ENCODE measurements around the gene GEMIN5. TPM values are rescaled to one million over a fixed set of nuclear protein-coding genes. Genes with fewer than 3 reads are reported as not detected.

Gene GEMIN5
- total RNA-seq, 3 donors from 2014 or later = 6.8 to 15.5 (median 9.3) TPM

GRCh38 chr5:154966874-154967273, 28.9 kb upstream of the GEMIN5 start:
- TF ChIP-seq CTCF (IDR thresholded peaks at IDR 0.05) = no peak
- Histone ChIP-seq H3K36me3 (ENCODE audit: low read depth) (no peaks in the 10 kb centered on the region), H3K4me3 (no peak overlapping the region), H3K9me3 (no peaks in the 10 kb centered on the region), H3K4me1 (ENCODE audit: low read depth) (no peaks in the 10 kb centered on the region)
- DNase-seq (no peak), ATAC-seq (no peak)
- intact Hi-C loops (cut with DNase I, micrococcal nuclease) = no loop called here

- Histone ChIP-seq H3K36me3 (ENCODE audit: low read depth) (no peaks in the 10 kb centered on the region), H3K4me3 (no peak overlapping the region), H3K9me3 (no peaks in the 10 kb centered on the region), H3K4me1 (ENCODE audit: low read depth) (no peaks in the 10 kb centered on the region)
- intact Hi-C loops (cut with DNase I, micrococcal nuclease) = no loop called here
- ATAC-seq = no peak
- no peak for TF ChIP-seq CTCF (IDR thresholded peaks at IDR 0.05)
- DNase-seq = no peak
Measured at GRCh38 chr5:154966081-154966841, 28.2 kb upstream of the GEMIN5 start.

DNA sequence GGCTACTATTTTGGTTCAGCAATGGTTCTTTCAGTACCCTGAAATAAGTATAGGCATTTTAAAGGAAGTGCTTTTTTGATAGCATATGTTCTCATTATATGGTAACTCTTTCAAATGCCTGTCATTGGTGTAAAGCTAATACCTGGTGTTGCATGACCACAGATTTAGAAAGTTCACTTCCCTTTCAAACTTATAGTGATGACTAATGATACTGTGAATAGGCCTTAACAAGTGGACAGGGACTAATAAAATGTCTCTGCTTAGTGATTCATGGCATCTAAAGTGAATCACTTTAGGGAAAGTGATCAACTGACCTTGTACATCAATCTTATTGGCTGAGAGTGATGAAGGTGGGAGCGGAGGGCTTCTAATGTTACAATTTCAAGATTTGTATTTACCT, 24.5 kb upstream of the GEMIN5 start:
- intact Hi-C loops (cut with DNase I, micrococcal nuclease) = no loop called here
- H3K4me1 ChIP-seq (ENCODE audit: low read depth) = no peaks in the 10 kb centered on the region
- no peaks in the 10 kb centered on the region for H3K9me3 ChIP-seq
- no peaks in the 10 kb centered on the region for H3K36me3 ChIP-seq (ENCODE audit: low read depth)
- ATAC-seq (no peak), DNase-seq (no peak)
- TF ChIP-seq CTCF (IDR thresholded peaks at IDR 0.05) = no peak
- no peak overlapping the region for H3K4me3 ChIP-seq

GRCh38 chr5:154956712-154957111, 18.7 kb upstream of the GEMIN5 start:
- TF ChIP-seq CTCF (IDR thresholded peaks at IDR 0.05) = no peak
- H3K4me3 ChIP-seq = no peak overlapping the region
- ATAC-seq (no peak), DNase-seq (no peak)
- no peaks in the 10 kb centered on the region for H3K9me3 ChIP-seq
- no peaks in the 10 kb centered on the region for H3K4me1 ChIP-seq (ENCODE audit: low read depth)
- intact Hi-C loops (cut with DNase I, micrococcal nuclease) = no loop called here
- no peaks in the 10 kb centered on the region for H3K36me3 ChIP-seq (ENCODE audit: low read depth)

GRCh38 chr5:154949781-154950180, 11.8 kb upstream of the GEMIN5 start:
- H3K4me1 ChIP-seq (ENCODE audit: low read depth) = peaks cover 4% of the 10 kb centered on the region
- no peak overlapping the region for H3K4me3 ChIP-seq
- no peak for TF ChIP-seq CTCF (IDR thresholded peaks at IDR 0.05)
- DNase-seq (no peak), ATAC-seq (no peak)
- H3K9me3 ChIP-seq = no peaks in the 10 kb centered on the region
- intact Hi-C loops (cut with DNase I, micrococcal nuclease) = no loop called here
- H3K36me3 ChIP-seq (ENCODE audit: low read depth) = no peaks in the 10 kb centered on the region

Data from mucosa of descending colon (tissue), 3 donors.